Esophagus squamous epithelium (tissue), 4 donors: ENCODE measurements around the gene GRIN2D.

Experiments used
- POLR2A ChIP-seq, 4 donors: fragments of 450-650 bp; IDR thresholded peaks; one replicate each; pipeline ENCODE4 v1.6.1; 2017; ENCODE audit warnings: antibody characterized with exemption in 4 of 4, mild to moderate bottlenecking in 4 of 4, moderate library complexity in 3 of 4
- TF ChIP-seq, protein P1 (sequence below), 6 experiments: fragments of 450-650 bp in 4 of 6; fragments of 200-600 bp in 2 of 6; sonication (generic) in 2 of 6; IDR thresholded peaks; one replicate each; pipeline ENCODE4 v1.5.1; 2016 to 2019; ENCODE audit warnings: antibody characterized with exemption in 6 of 6, mild to moderate bottlenecking in 4 of 6, moderate library complexity in 4 of 6

DNA sequence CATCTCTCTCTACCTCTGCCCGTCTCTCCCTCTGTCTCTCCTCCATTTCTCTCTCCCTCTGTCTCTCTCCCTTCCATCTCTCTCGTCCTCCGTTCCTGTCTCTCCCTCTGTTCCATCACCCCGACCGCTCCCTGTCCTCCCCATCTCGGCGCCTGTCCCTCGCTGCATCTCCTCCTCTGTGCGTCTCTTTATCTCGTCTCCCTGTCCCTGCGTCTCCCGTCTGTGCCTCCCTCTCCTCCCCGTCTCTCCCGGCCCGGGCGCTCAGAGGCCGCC is 4.6 kb downstream of the GRIN2D start:
- TF ChIP-seq POLR2A (IDR thresholded peaks at IDR 0.05), result no peak
- TF ChIP-seq, protein P1, sequence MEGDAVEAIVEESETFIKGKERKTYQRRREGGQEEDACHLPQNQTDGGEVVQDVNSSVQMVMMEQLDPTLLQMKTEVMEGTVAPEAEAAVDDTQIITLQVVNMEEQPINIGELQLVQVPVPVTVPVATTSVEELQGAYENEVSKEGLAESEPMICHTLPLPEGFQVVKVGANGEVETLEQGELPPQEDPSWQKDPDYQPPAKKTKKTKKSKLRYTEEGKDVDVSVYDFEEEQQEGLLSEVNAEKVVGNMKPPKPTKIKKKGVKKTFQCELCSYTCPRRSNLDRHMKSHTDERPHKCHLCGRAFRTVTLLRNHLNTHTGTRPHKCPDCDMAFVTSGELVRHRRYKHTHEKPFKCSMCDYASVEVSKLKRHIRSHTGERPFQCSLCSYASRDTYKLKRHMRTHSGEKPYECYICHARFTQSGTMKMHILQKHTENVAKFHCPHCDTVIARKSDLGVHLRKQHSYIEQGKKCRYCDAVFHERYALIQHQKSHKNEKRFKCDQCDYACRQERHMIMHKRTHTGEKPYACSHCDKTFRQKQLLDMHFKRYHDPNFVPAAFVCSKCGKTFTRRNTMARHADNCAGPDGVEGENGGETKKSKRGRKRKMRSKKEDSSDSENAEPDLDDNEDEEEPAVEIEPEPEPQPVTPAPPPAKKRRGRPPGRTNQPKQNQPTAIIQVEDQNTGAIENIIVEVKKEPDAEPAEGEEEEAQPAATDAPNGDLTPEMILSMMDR (IDR thresholded peaks at IDR 0.05), result no peak
